Sigmoid colon (tissue), 7 donors: ENCODE measurements around the gene ARHGAP9. TPM values are rescaled to one million over a fixed set of nuclear protein-coding genes. Genes with fewer than 3 reads are reported as not detected.

Source experiments
- DNase-seq: peaks from one replicate; pipeline ENCODE4 v3.0.0-alpha.2; 2019
- H3K27ac ChIP-seq, 4 donors: fragments of 200-600 bp; sonication (generic); one replicate each; pipeline ENCODE4 v1.5.1; 2016 to 2019; ENCODE audit warnings: mild to moderate bottlenecking in 1 of 4
- H3K27me3 ChIP-seq, 3 donors: fragments of 200-600 bp; sonication (generic); one replicate each; pipeline ENCODE4 v1.5.1; 2019; ENCODE audit warnings: mild to moderate bottlenecking in 1 of 3
- H3K36me3 ChIP-seq, 4 donors: fragments of 200-600 bp; sonication (generic); one replicate each; pipeline ENCODE4 v1.5.1; 2016 to 2019
- H3K4me1 ChIP-seq, 4 donors: fragments of 200-600 bp; sonication (generic); one replicate each; pipeline ENCODE4 v1.5.1; 2017 to 2019
- H3K4me3 ChIP-seq, 4 donors: fragments of 200-600 bp; sonication (generic); one replicate each; pipeline ENCODE4 v1.5.1; 2017 to 2019; ENCODE audit warnings: mild to moderate bottlenecking in 2 of 4, moderate library complexity in 1 of 4
- H3K9me3 ChIP-seq, 4 donors: fragments of 200-600 bp in 3 of 4; sonication (generic) in 3 of 4; one replicate each; pipeline versions ENCODE4 v1.5.1 to v1.6.1; 2013 to 2019
- CTCF ChIP-seq, 4 experiments: fragments of 450-650 bp in 3 of 4; fragments of 200-600 bp in 1 of 4; IDR thresholded peaks; one replicate each; pipeline ENCODE4 v1.5.1; 2016 to 2019; ENCODE audit warnings: antibody characterized with exemption in 4 of 4, mild to moderate bottlenecking in 3 of 4, moderate library complexity in 2 of 4
- EP300 ChIP-seq, 4 donors: sonication (generic); formaldehyde crosslinking; IDR thresholded peaks; one replicate each; pipeline ENCODE4 v1.6.1; 2017; ENCODE audit warnings: antibody characterized with exemption in 4 of 4
- POLR2A ChIP-seq, 2 donors: fragments of 450-650 bp; IDR thresholded peaks; one replicate each; pipeline ENCODE4 v1.6.1; 2016; ENCODE audit warnings: antibody characterized with exemption in 2 of 2, mild to moderate bottlenecking in 2 of 2, moderate library complexity in 2 of 2
- POLR2AphosphoS5 ChIP-seq, 4 donors: sonication (generic); formaldehyde crosslinking; IDR thresholded peaks; one replicate each; pipeline ENCODE4 v1.6.1; 2017; ENCODE audit warnings: antibody characterized with exemption in 4 of 4
- WGBS, 2 donors: extraction: QIAGEN DNeasy Blood & Tissue Kit; methylation state at CpG; one replicate each; pipeline ENCODE4 v1.1.7; 2013; 5-methylcytosine and 5-hydroxymethylcytosine counted together
- intact Hi-C: fragments of 100-400 bp; cut with DNase I; formaldehyde crosslinking; loops from one replicate; pipeline ENCODE4 v1.15.1; 2023
- polyA plus RNA-seq, 3 donors: library from polyadenylated mRNA; stranded (reverse); fragments of 200-250 nt; gene quantifications; one replicate each; pipeline ENCODE4 v1.2.3, GENCODE V29; 2013
- total RNA-seq, 4 donors: library from RNA; depleted of rRNA; stranded (reverse); fragments of >200 nt; gene quantifications; one replicate each; pipeline ENCODE4 v1.1.0, GENCODE V29; 2016
- donor health status: healthy with polysubstance abuse.
- donor health status: Bipolar disorder and iron deficiency.
- donor health status: healthy.

Gene ARHGAP9
- total and polyA plus RNA-seq, 7 donors = 4.3 to 54.7 (median 6.6) TPM

GRCh38 chr12:57522887-57523705 lies 43.4 kb upstream of the ARHGAP9 start:
- H3K9me3 ChIP-seq = no peaks in the 10 kb centered on the region
- peaks cover 0 to 63% (median 57%) of the 10 kb centered on the region in 4 donors for H3K4me1 ChIP-seq
- H3K27ac ChIP-seq = peak overlapping the region; percentile 95 to 100 (median 98)
- intact Hi-C loops = loop anchor here (5.0 kb wide), 3 partner anchors 36 to 1406 kb away; partner anchors contain the start of genes ARHGEF25, MARS1, RPL41 and ZC3H10
- H3K4me3 ChIP-seq = peak overlapping the region; percentile 79 to 94 (median 82)
- 1 to 2% methylated on average over 38 of the region's 38 CpGs for WGBS, 2 donors
- H3K27me3 ChIP-seq = no peaks in the 10 kb centered on the region
- peak; percentile 86 for DNase-seq
- TF ChIP-seq CTCF (IDR thresholded peaks at IDR 0.05) (no peak), EP300 (IDR thresholded peaks at IDR 0.05) (no peak), POLR2A (IDR thresholded peaks at IDR 0.05) (no peak), POLR2AphosphoS5 (IDR thresholded peaks at IDR 0.05) (no peak)
- peaks cover 23 to 43% (median 31%) of the 10 kb centered on the region in 4 donors for H3K36me3 ChIP-seq

- 0% methylated on average over 57 of the region's 57 CpGs for WGBS, 2 donors
- peak within 1 kb of the TSS; percentile 79 to 94 (median 82) for H3K4me3 ChIP-seq
- peaks cover 18 to 40% (median 28%) of the 10 kb centered on the region in 4 donors for H3K36me3 ChIP-seq
- H3K27ac ChIP-seq = peak within 1 kb of the TSS; percentile 95 to 100 (median 98)
- no peaks in the 10 kb centered on the region for H3K27me3 ChIP-seq
- intact Hi-C loops = loop anchor here (5.0 kb wide), 3 partner anchors 35 to 1405 kb away; partner anchors contain the start of genes ARHGEF25, MARS1, RPL41 and ZC3H10
- H3K4me1 ChIP-seq = peaks cover 0 to 72% (median 65%) of the 10 kb centered on the region in 4 donors
- DNase-seq = peak; percentile 99
- H3K9me3 ChIP-seq = no peaks in the 10 kb centered on the region
- peak in 1 of 4 donors; percentile 19 for TF ChIP-seq EP300 (IDR thresholded peaks at IDR 0.05)
- peak; percentile 48 to 62 for TF ChIP-seq POLR2A (IDR thresholded peaks at IDR 0.05)
- no peak for TF ChIP-seq CTCF (IDR thresholded peaks at IDR 0.05)
- peak; percentile 62 to 83 (median 75) for TF ChIP-seq POLR2AphosphoS5 (IDR thresholded peaks at IDR 0.05)
Observed at GRCh38 chr12:57522011-57522886, 42.6 kb upstream of the ARHGAP9 start, which contains the start of gene MBD6. Gene MBD6, plus strand, starts transcription at chr12:57522824. Its CDS starts 1,480 bp downstream, at chr12:57524304.

GRCh38 chr12:57521525-57522010 lies 41.9 kb upstream of the ARHGAP9 start:
- no peaks in the 10 kb centered on the region for H3K27me3 ChIP-seq
- H3K4me1 ChIP-seq = peaks cover 0 to 77% (median 71%) of the 10 kb centered on the region in 4 donors
- no peaks in the 10 kb centered on the region for H3K9me3 ChIP-seq
- DNase-seq = peak; percentile 86
- H3K36me3 ChIP-seq = peaks cover 21 to 40% (median 28%) of the 10 kb centered on the region in 4 donors
- peak overlapping the region in 2 of 4 donors; percentile 81 to 94 for H3K4me3 ChIP-seq
- H3K27ac ChIP-seq = peak overlapping the region; percentile 95 to 100 (median 98)
- intact Hi-C loops = loop anchor here (2.0 to 5.0 kb wide), 4 partner anchors 25 to 1404 kb away; partner anchors contain the start of genes ARHGEF25, DCTN2, MARS1 and RPL41
- TF ChIP-seq EP300 (IDR thresholded peaks at IDR 0.05) = no peak
- TF ChIP-seq POLR2AphosphoS5 (IDR thresholded peaks at IDR 0.05) = no peak
- no peak for TF ChIP-seq CTCF (IDR thresholded peaks at IDR 0.05)
- 31 to 54% methylated on average over 17 of the region's 17 CpGs for WGBS, 2 donors
